Adrenal gland (tissue), 5 donors: ENCODE data around the gene ABHD11.

ENCODE experiments used
- CTCF ChIP-seq, 6 experiments: fragments of 450-650 bp in 4 of 6; fragments of 200-600 bp in 2 of 6; sonication (generic) in 1 of 6; IDR thresholded peaks; 1 replicate in 5 of 6; 2 replicates in 1 of 6; pipeline versions ENCODE4 v1.5.1 to v1.8.0; 2016 to 2021; ENCODE audit warnings: antibody characterized with exemption in 6 of 6, mild to moderate bottlenecking in 2 of 6, moderate library complexity in 1 of 6
- POLR2A ChIP-seq, 2 donors: fragments of 450-650 bp; IDR thresholded peaks; one replicate each; pipeline ENCODE4 v1.6.1; 2017; ENCODE audit warnings: antibody characterized with exemption in 2 of 2, mild to moderate bottlenecking in 2 of 2, moderate library complexity in 1 of 2
- donor health status: DM: no; HTN: no; CAD: no.

DNA sequence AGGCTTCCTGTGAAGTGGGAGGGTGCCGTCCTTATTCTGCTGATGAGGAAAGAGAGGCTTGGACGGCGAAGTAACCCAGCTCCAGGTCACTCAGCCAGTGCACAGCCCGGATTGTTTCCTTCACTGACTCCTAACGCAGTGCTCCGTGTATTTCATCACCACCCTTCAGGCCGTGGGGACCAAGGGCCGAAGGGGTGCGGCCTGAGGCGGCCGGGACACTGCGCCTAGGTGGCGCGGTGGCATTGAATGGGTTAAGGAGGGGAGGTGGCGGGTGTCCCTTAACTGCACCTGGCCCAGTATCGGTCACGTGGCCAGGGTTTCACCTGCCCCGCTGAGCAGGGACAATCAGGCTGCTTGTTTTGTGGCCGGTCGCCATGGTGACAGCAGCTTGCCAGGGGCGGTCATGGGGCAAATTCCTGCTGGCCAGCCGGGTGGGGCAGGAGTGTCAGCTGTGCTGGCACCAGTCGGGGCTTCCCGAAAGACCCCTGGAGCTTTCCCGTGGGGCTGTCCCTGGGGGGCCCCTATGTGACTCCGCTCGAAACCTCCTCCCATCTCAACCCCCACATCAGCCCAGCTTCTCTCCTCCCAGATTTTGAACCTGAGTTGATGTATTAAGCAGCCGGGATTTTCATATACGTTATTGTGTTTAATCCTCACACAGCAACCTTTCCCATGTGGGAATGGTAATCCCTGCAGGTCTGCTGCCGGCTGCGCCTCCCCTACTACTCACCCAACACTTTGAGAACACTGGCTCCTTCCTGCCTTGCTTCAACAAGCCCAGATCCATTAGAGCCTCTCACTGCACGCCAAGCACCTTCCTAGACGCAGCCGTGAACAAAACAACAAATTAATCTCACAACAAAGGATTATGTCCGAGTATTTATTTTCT, 4.4 kb upstream of the ABHD11 start:
- TF ChIP-seq CTCF (IDR thresholded peaks at IDR 0.05) (no peak), POLR2A (IDR thresholded peaks at IDR 0.05) (no peak)
